RWPE2 (cell line): ENCODE results near the gene AAMP.

ENCODE experiments used
- ATAC-seq: fragments of 200-7000 bp; cut with Tn5 transposase; 3 replicates; pipeline ENCODE4 v1.9.1; 2021; ENCODE audit warnings: low read depth
- DNase-seq: peaks from one replicate; pipeline ENCODE4 v3.0.0-alpha.2; 2020; ENCODE audit warnings: low spot score
- H3K27ac ChIP-seq: fragments of 450-650 bp; 2 replicates; pipeline ENCODE4 v1.5.1; 2017; ENCODE audit warnings: mild to moderate bottlenecking; ENCODE audit not compliant: poor library complexity, severe bottlenecking
- H3K27me3 ChIP-seq: fragments of 250-450 bp; sonication (Bioruptor Pico); 2 replicates; pipeline ENCODE4 v1.5.1; 2021; ENCODE audit warnings: mild to moderate bottlenecking, moderate library complexity; ENCODE audit not compliant: insufficient read depth, poor library complexity, severe bottlenecking
- H3K36me3 ChIP-seq: fragments of 250-450 bp; sonication (Bioruptor Pico); 2 replicates; pipeline ENCODE4 v1.5.1; 2020; ENCODE audit warnings: low read depth, mild to moderate bottlenecking, moderate library complexity
- H3K4me1 ChIP-seq: fragments of 250-450 bp; sonication (Bioruptor Pico); 2 replicates; pipeline ENCODE4 v1.5.1; 2021; ENCODE audit warnings: mild to moderate bottlenecking, moderate library complexity; ENCODE audit not compliant: insufficient read depth, poor library complexity, severe bottlenecking
- H3K4me3 ChIP-seq: fragments of 250-450 bp; sonication (Bioruptor Pico); 2 replicates; pipeline ENCODE4 v1.5.1; 2021; ENCODE audit warnings: mild to moderate bottlenecking, moderate library complexity; ENCODE audit not compliant: severe bottlenecking
- H3K9me3 ChIP-seq: fragments of 250-450 bp; sonication (Bioruptor Pico); 2 replicates; pipeline ENCODE4 v1.5.1; 2021; ENCODE audit warnings: mild to moderate bottlenecking, moderate library complexity; ENCODE audit not compliant: severe bottlenecking
- TF ChIP-seq, protein P1 (sequence below): fragments of 450-650 bp; IDR thresholded peaks from one replicate; pipeline ENCODE4 v1.5.1; 2017; ENCODE audit warnings: mild to moderate bottlenecking, moderate library complexity; ENCODE audit not compliant: poor library complexity, severe bottlenecking

AAMP gene

DNA sequence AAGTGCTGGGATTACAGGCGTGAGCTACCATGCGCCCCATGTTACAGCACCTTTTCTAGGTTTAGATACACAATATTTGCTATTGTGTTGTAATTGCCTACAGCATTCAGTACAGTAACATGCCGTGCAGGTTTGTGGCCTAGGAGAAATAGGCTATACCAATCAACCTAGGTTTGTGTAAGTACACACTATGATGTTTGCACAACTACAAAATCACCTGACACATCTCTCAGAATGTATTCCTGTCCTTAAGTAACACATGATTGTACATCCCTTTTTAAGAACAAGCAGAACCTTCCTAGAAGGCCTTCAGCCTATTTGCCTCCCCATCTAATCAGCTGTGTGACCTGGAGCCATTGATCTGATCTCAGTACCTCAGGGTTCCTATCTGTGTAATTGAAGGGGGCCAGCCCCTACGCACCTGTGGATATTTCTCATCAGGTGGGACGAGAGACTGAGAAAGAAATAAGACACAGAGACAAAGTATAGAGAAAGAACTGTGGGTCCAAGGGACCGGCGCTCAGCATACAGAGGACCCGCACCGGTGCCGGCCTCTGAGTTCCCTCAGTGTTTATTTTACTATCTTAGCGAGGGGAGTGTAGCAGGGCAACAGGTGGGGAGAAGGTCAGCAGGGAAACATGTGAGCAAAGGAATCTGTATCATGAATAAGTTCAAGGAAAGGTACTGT, 41.1 kb upstream of the AAMP start:
- no peak overlapping the region for H3K27ac ChIP-seq
- H3K36me3 ChIP-seq = no peaks in the 10 kb centered on the region
- H3K4me1 ChIP-seq = no peaks in the 10 kb centered on the region
- TF ChIP-seq, protein P1, sequence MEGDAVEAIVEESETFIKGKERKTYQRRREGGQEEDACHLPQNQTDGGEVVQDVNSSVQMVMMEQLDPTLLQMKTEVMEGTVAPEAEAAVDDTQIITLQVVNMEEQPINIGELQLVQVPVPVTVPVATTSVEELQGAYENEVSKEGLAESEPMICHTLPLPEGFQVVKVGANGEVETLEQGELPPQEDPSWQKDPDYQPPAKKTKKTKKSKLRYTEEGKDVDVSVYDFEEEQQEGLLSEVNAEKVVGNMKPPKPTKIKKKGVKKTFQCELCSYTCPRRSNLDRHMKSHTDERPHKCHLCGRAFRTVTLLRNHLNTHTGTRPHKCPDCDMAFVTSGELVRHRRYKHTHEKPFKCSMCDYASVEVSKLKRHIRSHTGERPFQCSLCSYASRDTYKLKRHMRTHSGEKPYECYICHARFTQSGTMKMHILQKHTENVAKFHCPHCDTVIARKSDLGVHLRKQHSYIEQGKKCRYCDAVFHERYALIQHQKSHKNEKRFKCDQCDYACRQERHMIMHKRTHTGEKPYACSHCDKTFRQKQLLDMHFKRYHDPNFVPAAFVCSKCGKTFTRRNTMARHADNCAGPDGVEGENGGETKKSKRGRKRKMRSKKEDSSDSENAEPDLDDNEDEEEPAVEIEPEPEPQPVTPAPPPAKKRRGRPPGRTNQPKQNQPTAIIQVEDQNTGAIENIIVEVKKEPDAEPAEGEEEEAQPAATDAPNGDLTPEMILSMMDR = no peak
- no peaks in the 10 kb centered on the region for H3K9me3 ChIP-seq
- ATAC-seq (no peak), DNase-seq (no peak)
- no peak overlapping the region for H3K4me3 ChIP-seq
- H3K27me3 ChIP-seq = no peaks in the 10 kb centered on the region

DNA sequence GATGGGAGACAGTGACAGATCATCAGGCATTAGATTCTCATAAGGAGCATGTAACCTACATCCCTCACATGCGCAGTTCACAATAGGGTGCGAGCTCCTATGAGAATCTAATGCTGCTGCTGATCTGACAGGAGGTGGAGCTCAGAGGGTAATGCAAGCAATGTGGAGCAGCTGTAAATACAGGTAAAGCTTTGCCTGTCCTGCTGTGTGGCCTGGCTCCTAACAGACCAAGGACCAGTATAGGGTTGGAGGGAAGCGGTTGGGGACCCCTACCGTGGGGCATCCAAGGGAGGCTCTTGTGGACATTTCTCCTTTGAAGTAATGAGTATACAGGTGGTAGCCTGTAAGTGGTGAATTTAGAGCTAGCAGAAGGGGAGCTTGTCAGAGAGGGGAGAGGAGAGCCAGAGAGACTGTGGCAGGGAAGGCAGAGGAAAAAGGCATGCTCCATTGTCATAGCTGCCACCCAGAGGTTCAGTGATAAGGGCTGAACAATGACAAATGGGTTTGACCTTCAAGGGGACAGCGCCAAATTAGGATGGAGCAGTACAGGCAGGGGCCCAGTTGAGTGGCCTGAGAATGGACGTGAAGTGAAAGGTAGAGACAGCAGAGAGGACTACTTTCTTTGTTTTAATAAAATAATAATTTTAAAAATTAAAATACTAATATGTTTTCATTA, 37.6 kb upstream of the AAMP start:
- Histone ChIP-seq H3K27ac (no peak overlapping the region), H3K27me3 (no peaks in the 10 kb centered on the region), H3K4me3 (no peak overlapping the region), H3K4me1 (no peaks in the 10 kb centered on the region), H3K36me3 (no peaks in the 10 kb centered on the region), H3K9me3 (no peaks in the 10 kb centered on the region)
- ATAC-seq (no peak), DNase-seq (no peak)
- TF ChIP-seq, protein P1 = no peak

DNA sequence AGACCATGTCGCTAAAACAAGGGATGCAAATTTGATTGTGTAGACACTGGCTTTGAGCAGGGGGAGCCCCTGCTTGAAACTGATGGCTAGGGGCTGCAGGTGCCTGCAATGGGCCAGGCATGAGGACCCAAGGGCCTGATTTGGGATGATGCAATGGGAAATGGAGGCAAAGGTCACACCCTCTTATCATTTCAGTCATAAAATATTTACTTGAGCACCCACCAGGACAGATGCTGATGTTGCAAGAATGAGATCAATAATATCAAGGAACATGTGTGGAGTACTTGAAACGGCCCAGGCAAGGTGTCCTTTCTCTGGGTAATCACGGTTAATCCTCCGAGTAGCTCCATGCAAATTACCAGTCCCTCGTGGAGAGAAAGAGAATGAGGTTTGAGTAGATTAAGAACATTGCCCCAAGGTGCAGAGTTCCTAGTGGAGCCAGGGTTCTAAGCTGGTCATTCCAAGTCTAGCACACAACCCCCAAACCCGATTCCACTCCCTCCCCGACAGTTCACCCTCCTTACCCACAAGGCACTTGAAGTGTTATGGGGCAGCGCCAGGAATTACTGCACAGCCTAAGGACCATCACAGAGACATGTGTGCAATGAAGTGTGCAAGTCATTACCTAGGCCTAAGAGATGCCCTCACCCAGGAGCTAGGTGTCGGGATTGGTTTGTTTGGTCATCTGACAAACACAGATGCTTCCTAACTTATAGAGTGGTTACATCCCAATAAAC, 36.4 kb upstream of the AAMP start:
- DNase-seq (no peak), ATAC-seq (no peak)
- TF ChIP-seq, protein P1 = no peak
- Histone ChIP-seq H3K36me3 (no peaks in the 10 kb centered on the region), H3K4me1 (no peaks in the 10 kb centered on the region), H3K4me3 (no peak overlapping the region), H3K27me3 (no peaks in the 10 kb centered on the region), H3K27ac (no peak overlapping the region), H3K9me3 (no peaks in the 10 kb centered on the region)

DNA sequence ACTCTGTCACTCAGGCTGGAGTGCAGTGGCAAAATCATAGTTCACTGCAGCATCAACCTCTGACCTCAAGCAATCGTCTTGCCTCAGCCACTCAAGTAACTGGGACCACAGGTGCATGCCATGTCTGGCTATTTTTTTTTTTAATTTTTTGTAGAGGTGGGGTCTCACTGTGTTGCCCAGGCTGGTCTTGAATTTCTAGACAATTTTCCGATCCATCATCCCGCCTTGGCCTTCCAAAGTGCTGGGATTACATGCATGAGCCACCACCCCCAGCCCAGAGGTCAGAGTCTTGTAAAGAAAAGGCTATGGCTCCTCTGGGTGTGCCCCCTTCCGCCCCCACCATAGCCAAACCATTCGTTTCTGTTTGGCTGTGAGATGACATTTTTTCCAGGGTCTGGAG, 35.4 kb upstream of the AAMP start:
- Histone ChIP-seq H3K4me3 (no peak overlapping the region), H3K9me3 (no peaks in the 10 kb centered on the region), H3K27ac (no peak overlapping the region), H3K36me3 (no peaks in the 10 kb centered on the region), H3K27me3 (no peaks in the 10 kb centered on the region), H3K4me1 (no peaks in the 10 kb centered on the region)
- no peak for DNase-seq
- no peak for ATAC-seq
- TF ChIP-seq, protein P1 = no peak
